Neural cell (in vitro differentiated cells): ENCODE measurements around the gene RNF181.

Experiments
- CTCF ChIP-seq: fragments of 450-650 bp; IDR thresholded peaks from 2 replicates; pipeline ENCODE4 v1.5.1; 2014; ENCODE audit warnings: antibody characterized with exemption, mild to moderate bottlenecking, moderate library complexity; ENCODE audit not compliant: poor library complexity, severe bottlenecking
- EZH2 ChIP-seq: fragments of 200-600, 300-800 bp; shearing (Covaris generic), sonication (generic); IDR thresholded peaks from 2 replicates; pipeline ENCODE4 v1.6.1; 2014; ENCODE audit warnings: antibody characterized with exemption, low read length, borderline replicate concordance, mild to moderate bottlenecking; ENCODE audit not compliant: insufficient read depth, poor library complexity, severe bottlenecking
- POLR2AphosphoS5 ChIP-seq: IDR thresholded peaks from 2 replicates; pipeline ENCODE4 v1.6.1; 2012
- REST ChIP-seq: IDR thresholded peaks from 2 replicates; pipeline ENCODE4 v1.6.1; 2012; ENCODE audit warnings: borderline replicate concordance

GRCh38 chr2:85553184-85553583 is 42.4 kb upstream of the RNF181 start:
- no peak for TF ChIP-seq CTCF
- TF ChIP-seq POLR2AphosphoS5 = no peak
- TF ChIP-seq REST = no peak
- TF ChIP-seq EZH2 = no peak
